ENCODE data around the gene TULP3.

DNA sequence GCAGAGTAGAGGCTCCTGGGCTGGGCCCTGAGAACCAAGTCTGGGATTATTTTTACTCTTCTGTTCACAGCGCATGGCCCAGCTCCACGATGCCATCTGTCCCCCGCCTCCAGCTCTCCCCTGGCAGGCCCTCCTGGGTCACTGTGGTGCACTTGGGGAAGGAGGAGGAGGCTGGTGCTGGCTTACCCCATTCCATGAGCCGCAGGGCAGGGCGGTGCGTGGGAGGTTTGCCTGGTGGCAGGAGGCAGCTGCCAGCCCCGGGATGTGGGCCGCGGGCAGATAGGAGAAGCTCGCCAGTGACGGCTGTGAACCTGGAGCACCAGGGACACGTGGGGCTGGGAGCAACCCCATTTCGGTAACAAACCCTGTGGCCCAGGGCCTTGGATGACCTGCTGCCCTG, 91.7 kb downstream of the TULP3 start:
- TF ChIP-seq, protein P1, sequence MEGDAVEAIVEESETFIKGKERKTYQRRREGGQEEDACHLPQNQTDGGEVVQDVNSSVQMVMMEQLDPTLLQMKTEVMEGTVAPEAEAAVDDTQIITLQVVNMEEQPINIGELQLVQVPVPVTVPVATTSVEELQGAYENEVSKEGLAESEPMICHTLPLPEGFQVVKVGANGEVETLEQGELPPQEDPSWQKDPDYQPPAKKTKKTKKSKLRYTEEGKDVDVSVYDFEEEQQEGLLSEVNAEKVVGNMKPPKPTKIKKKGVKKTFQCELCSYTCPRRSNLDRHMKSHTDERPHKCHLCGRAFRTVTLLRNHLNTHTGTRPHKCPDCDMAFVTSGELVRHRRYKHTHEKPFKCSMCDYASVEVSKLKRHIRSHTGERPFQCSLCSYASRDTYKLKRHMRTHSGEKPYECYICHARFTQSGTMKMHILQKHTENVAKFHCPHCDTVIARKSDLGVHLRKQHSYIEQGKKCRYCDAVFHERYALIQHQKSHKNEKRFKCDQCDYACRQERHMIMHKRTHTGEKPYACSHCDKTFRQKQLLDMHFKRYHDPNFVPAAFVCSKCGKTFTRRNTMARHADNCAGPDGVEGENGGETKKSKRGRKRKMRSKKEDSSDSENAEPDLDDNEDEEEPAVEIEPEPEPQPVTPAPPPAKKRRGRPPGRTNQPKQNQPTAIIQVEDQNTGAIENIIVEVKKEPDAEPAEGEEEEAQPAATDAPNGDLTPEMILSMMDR (IDR thresholded peaks at IDR 0.05 in 8 of 11, conservative IDR thresholded peaks at IDR 0.05 in 3 of 11), result no peak
- no peak for TF ChIP-seq POLR2A (IDR thresholded peaks at IDR 0.05)
- no peak for TF ChIP-seq POLR2AphosphoS5 (IDR thresholded peaks at IDR 0.05)

Data from spleen (tissue), 7 donors.